Dendritic cell treated with granulocyte-macrophage colony-stimulating factor and Interleukin-4, amounts not matched to agents 40 ng/mL and 50 ng/mL, for 4 days (primary cell): ENCODE data around the gene CORO2B.

Experiments
- H3K27ac Mint-ChIP-seq: one replicate; pipeline ENCODE4 v1.8.0; 2022; ENCODE audit warnings: mild to moderate bottlenecking, mixed read lengths
- H3K27me3 Mint-ChIP-seq: one replicate; pipeline ENCODE4 v1.8.0; 2022; ENCODE audit warnings: mild to moderate bottlenecking, mixed read lengths
- H3K36me3 Mint-ChIP-seq: one replicate; pipeline ENCODE4 v1.8.0; 2022; ENCODE audit warnings: low read depth, mixed read lengths
- H3K4me1 Mint-ChIP-seq: one replicate; pipeline ENCODE4 v1.8.0; 2022; ENCODE audit warnings: low read depth, mixed read lengths
- H3K4me3 Mint-ChIP-seq: one replicate; pipeline ENCODE4 v1.8.0; 2022; ENCODE audit warnings: mild to moderate bottlenecking, moderate library complexity, mixed read lengths
- H3K9me3 Mint-ChIP-seq: one replicate; pipeline ENCODE4 v1.8.0; 2022; ENCODE audit warnings: mixed read lengths
- intact Hi-C: fragments of 100-400 bp; cut with micrococcal nuclease; formaldehyde crosslinking; loops from one replicate; pipeline ENCODE4 v1.15.0; 2022

CORO2B gene

DNA sequence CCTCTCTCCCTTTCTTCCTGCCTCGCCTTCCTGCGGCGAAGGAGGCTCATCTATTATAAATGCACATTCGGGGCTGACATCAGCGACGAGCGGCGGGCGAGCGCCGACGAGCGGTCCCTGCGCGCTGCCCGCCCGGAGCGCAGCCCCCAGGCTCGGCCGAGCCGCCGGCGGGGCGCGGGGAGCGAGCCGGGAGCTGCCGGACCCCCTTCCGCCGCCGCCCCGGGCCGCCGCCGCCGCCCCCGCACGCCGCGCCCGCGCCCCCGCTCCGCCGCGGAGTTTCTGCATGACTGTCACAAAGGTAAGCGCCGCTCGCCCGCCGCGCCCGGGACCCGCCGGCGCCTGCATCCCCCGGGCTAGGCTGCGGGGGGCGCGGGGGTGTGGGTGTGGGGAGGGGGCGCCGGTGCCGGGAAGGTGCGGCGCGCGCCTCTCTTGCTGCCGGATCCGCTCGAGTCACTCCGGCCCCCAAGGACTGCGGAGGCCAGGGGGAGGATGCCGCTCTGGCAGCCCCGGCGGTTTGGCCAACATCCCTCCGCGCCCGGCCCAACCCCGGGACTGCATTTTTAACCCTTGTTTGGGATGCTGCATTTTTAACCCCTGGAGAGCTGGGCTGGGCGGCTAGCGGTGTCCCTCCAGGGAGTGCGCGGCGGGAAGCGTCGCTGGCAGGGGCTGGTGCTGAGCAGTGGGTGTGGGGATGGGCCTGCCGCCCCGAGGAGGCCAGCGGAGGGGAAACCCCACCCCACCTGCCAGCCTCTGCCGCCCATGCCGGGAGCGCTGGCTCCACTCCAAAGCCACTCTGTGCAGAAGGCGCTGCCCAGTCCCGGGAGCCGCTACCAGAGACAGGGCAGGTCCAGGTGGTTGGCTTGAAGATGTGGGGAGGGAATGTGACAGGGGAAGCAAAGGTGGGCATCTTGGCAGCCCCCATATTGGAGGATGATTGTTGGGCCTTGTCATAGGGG, at the start of gene CORO2B:
CORO2B (plus strand) TSS at position 14 of the 956 bp plus-strand sequence; CDS start at position 284, 270 bp downstream.
- H3K27me3 Mint-ChIP-seq = peaks cover 64% of the 10 kb centered on the region
- no peaks in the 10 kb centered on the region for H3K9me3 Mint-ChIP-seq
- intact Hi-C loops = no loop called here
- no peaks in the 10 kb centered on the region for H3K36me3 Mint-ChIP-seq
- H3K4me3 Mint-ChIP-seq = peak within 1 kb of the TSS; percentile 71
- no peak within 1 kb of the TSS for H3K27ac Mint-ChIP-seq
- H3K4me1 Mint-ChIP-seq = peaks cover 24% of the 10 kb centered on the region

GRCh38 chr15:68531387-68532179, 47.2 kb upstream of the CORO2B start:
- Mint-ChIP-seq H3K9me3 (peaks cover 35% of the 10 kb centered on the region), H3K4me1 (peaks cover 21% of the 10 kb centered on the region), H3K4me3 (no peak overlapping the region), H3K36me3 (no peaks in the 10 kb centered on the region), H3K27me3 (peaks cover 2% of the 10 kb centered on the region), H3K27ac (no peak overlapping the region)
- intact Hi-C loops = no loop called here

GRCh38 chr15:68536331-68537095, 42.3 kb upstream of the CORO2B start:
- Mint-ChIP-seq H3K27me3 (no peaks in the 10 kb centered on the region), H3K4me1 (no peaks in the 10 kb centered on the region), H3K36me3 (no peaks in the 10 kb centered on the region), H3K27ac (no peak overlapping the region), H3K9me3 (peaks cover 30% of the 10 kb centered on the region), H3K4me3 (no peak overlapping the region)
- intact Hi-C loops = no loop called here

DNA sequence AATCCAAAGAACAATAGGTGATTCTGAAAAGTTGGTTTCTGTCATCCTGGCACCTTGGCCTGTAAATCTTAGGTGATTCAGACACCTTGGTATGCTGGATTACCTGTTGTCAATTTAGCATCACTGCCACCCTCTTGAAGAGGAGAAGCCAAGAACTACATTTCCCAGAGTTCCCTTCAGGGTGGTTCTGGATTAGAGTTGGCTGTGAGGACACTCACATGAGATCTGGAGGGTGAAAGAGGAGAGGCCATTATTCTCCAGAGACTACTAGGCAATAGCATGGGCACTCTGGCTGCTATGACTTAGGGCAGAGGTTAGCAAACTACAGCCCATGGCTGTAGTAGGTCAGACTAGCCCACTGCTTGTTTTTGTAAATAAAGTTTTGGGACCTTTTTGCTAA, 41.7 kb upstream of the CORO2B start:
- Mint-ChIP-seq H3K27me3 (peaks cover 4% of the 10 kb centered on the region), H3K27ac (no peak overlapping the region), H3K9me3 (peaks cover 24% of the 10 kb centered on the region), H3K4me1 (no peaks in the 10 kb centered on the region), H3K4me3 (no peak overlapping the region), H3K36me3 (no peaks in the 10 kb centered on the region)
- intact Hi-C loops = no loop called here

DNA sequence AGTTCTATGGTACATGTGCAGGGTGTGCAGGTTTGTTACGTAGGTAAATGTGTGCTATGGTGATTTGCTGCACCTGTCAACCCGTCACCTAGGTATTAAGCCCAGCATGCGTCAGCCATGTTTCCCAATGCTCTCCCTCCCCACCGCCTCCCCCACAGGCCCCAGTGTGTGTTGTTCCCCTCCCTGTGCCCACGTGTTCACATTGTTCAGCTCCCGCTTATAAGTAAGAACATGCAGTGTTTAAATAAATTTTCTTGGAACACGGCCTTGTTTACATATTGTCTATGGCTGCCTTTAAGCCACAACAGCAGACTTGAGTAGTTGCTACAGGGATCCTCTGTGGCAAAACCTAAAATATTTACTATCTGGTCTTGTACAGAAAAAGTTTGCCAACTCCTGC, 41.3 kb upstream of the CORO2B start:
- intact Hi-C loops = no loop called here
- no peak overlapping the region for H3K27ac Mint-ChIP-seq
- H3K27me3 Mint-ChIP-seq = peaks cover 4% of the 10 kb centered on the region
- peaks cover 20% of the 10 kb centered on the region for H3K9me3 Mint-ChIP-seq
- no peaks in the 10 kb centered on the region for H3K36me3 Mint-ChIP-seq
- H3K4me3 Mint-ChIP-seq = no peak overlapping the region
- H3K4me1 Mint-ChIP-seq = no peaks in the 10 kb centered on the region

DNA sequence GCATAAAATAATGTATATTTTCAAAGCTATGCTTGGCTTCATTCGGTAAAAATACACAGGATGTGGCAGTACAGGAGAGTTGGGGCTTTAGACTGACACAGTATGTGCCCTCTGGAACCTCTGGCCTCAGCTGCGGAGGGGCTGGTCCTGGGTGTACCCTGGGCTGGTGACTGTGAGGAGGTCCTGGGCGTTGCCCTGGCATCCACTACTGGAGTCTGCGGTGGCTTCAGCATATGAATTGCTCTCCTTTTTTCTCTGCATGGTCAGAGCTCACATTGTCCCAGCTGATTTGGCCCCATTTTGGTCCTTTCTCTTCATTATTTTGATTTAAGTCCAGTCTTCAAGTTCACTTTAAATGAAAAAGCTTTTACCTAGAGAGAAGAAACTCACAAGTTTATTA, 40.5 kb upstream of the CORO2B start:
- Mint-ChIP-seq H3K36me3 (no peaks in the 10 kb centered on the region), H3K9me3 (peaks cover 12% of the 10 kb centered on the region), H3K27me3 (peaks cover 5% of the 10 kb centered on the region), H3K4me1 (no peaks in the 10 kb centered on the region), H3K4me3 (no peak overlapping the region), H3K27ac (no peak overlapping the region)
- intact Hi-C loops = no loop called here

DNA sequence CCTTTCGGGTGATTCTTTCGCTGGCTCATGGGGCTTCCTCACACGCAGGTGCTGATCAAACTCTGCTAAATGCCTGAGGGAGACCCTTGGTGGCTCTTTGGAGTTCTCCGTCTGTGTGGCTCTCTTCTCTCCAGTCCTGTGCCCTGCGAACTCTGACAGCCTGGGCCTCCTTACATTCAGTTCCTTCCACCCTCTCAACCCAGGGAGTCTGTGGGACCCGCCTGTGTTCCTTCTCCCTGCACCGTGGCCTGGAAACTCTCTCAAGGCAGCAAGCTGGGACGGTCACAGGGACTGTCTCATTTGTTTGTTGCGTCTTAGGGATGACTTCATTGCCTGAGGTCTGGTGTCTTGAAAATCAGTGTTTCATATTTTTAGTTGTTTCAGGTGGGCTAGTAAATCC, 37.0 kb upstream of the CORO2B start:
- Mint-ChIP-seq H3K36me3 (no peaks in the 10 kb centered on the region), H3K4me3 (no peak overlapping the region), H3K27ac (no peak overlapping the region), H3K27me3 (peaks cover 11% of the 10 kb centered on the region), H3K4me1 (no peaks in the 10 kb centered on the region), H3K9me3 (peaks cover 6% of the 10 kb centered on the region)
- intact Hi-C loops = no loop called here

DNA sequence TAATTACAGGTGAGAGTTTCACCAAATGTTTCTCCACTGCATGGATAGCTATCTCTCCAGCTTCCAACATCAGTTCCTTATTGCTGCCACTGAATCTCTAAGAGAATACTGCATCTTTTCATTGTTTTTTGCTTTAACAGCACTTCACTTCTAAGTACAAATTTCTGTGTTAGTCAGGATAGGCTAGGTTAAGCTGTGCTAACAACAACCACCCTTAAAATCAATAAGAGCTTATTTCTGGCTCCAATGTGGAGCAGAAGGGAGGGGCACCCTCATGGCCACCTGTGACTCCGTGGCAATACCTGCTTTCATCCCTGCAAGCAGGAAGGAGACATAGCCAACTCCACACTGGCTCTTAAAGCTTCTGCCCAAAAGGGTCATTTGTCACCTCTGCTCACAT, 36.4 kb upstream of the CORO2B start:
- no peak overlapping the region for H3K27ac Mint-ChIP-seq
- intact Hi-C loops = no loop called here
- peaks cover 6% of the 10 kb centered on the region for H3K9me3 Mint-ChIP-seq
- no peaks in the 10 kb centered on the region for H3K36me3 Mint-ChIP-seq
- no peaks in the 10 kb centered on the region for H3K4me1 Mint-ChIP-seq
- no peak overlapping the region for H3K4me3 Mint-ChIP-seq
- peaks cover 11% of the 10 kb centered on the region for H3K27me3 Mint-ChIP-seq

DNA sequence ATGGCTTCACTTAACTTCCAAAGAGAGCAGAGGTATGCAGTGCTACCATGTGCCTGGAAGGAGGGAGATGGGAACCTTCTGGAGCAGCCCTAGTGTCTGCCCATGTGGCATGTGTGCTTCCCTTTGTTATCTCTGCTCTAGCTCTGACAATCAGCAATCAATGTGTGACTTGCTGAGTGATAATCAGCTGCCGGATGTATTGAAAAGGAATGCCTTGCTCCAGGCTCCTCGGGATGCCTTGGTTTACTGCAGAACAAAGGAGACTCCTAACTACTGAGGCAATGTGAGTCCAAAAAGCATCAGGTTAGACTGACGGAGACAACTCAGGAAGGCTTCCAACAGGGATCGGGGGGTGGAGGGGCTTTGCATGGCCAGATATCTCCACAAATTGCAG, 36.0 kb upstream of the CORO2B start:
- no peak overlapping the region for H3K27ac Mint-ChIP-seq

GRCh38 chr15:68543165-68544008, 35.4 kb upstream of the CORO2B start:
- Mint-ChIP-seq H3K27ac (no peak overlapping the region), H3K9me3 (peaks cover 6% of the 10 kb centered on the region), H3K4me3 (no peak overlapping the region), H3K36me3 (no peaks in the 10 kb centered on the region), H3K27me3 (peaks cover 11% of the 10 kb centered on the region), H3K4me1 (no peaks in the 10 kb centered on the region)
- intact Hi-C loops = no loop called here

More for the DNA sequence above, 36.0 kb upstream of the CORO2B start:
- H3K4me1 Mint-ChIP-seq = no peaks in the 10 kb centered on the region
- H3K9me3 Mint-ChIP-seq = peaks cover 6% of the 10 kb centered on the region
- no peak overlapping the region for H3K4me3 Mint-ChIP-seq
- peaks cover 11% of the 10 kb centered on the region for H3K27me3 Mint-ChIP-seq
- H3K36me3 Mint-ChIP-seq = no peaks in the 10 kb centered on the region
- intact Hi-C loops = no loop called here

- peaks cover 21% of the 10 kb centered on the region for H3K27me3 Mint-ChIP-seq
- intact Hi-C loops = no loop called here
Measured at GRCh38 chr15:68546318-68546717, 32.5 kb upstream of the CORO2B start.

DNA sequence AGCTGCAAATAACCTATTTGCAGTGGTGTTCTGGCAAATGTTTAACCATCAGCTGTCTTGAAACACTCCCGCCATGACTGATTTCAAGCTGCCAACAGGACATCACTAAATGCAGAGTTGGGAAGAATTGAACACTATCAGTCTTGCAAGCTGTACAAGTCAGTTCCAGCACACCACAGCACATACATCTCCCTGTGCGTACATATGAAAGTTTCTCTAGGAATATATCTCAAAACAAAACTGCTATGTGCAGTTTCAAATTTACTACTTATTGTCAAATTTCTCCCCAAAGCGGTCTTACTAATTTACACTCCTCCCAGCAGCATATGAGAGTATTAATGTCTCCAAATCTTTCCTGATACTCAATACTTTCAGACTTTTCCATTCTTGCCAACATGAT, 30.4 kb upstream of the CORO2B start:
- no peak overlapping the region for H3K27ac Mint-ChIP-seq
- no peaks in the 10 kb centered on the region for H3K36me3 Mint-ChIP-seq
- H3K4me3 Mint-ChIP-seq = no peak overlapping the region
- H3K4me1 Mint-ChIP-seq = no peaks in the 10 kb centered on the region
- intact Hi-C loops = no loop called here
- H3K9me3 Mint-ChIP-seq = no peaks in the 10 kb centered on the region
- H3K27me3 Mint-ChIP-seq = peaks cover 17% of the 10 kb centered on the region

More at GRCh38 chr15:68546318-68546717, 32.5 kb upstream of the CORO2B start:
- Mint-ChIP-seq H3K9me3 (no peaks in the 10 kb centered on the region), H3K36me3 (no peaks in the 10 kb centered on the region), H3K4me1 (no peaks in the 10 kb centered on the region), H3K27ac (no peak overlapping the region), H3K4me3 (no peak overlapping the region)

DNA sequence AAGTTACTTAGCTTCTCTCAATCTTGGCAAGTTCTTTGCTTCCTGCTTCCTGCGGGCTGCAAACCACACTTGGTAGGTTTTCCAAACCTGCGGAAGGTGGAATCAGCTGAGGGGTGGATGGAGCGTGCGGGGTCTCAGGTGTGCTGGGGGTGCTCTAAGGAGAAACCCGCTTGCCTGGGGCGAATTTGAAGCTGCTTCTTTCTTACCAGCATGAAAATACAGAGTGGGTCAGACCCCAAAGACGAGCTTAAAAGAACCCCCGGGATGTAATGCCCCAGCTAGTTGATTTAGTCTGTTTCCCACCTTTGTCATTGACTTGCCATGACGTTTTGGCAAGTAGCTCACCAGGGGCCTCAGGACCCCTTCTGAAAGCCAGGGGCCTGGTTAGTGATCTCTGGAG, 28.8 kb upstream of the CORO2B start:
- Mint-ChIP-seq H3K4me1 (no peaks in the 10 kb centered on the region), H3K27ac (no peak overlapping the region), H3K27me3 (peaks cover 11% of the 10 kb centered on the region), H3K36me3 (no peaks in the 10 kb centered on the region), H3K9me3 (no peaks in the 10 kb centered on the region), H3K4me3 (no peak overlapping the region)
- intact Hi-C loops = loop anchor here (10.0 kb wide), 1 partner anchor 245 kb away; no protein-coding TSS in a partner anchor
